ENCODE measurements around the gene NIPAL3.
"Not testable (repeated sequence)": the region's sequence is repeated elsewhere in the genome, so short reads cannot be mapped to it uniquely, and the experiment has no call there.

NIPAL3 gene

GRCh38 chr1:24486331-24487065 is 70.9 kb downstream of the NIPAL3 start:
- Histone ChIP-seq H3K27me3 (ENCODE audit: insufficient read depth, low read length, poor library complexity) (no peaks in the 10 kb centered on the region), H3K56ac (ENCODE audit: low read length) (no peak overlapping the region), H3K4me2 (ENCODE audit: low read length) (no peak overlapping the region), H3K27ac (ENCODE audit: low read depth, low read length) (no peak overlapping the region), H3K79me2 (ENCODE audit: control insufficient read depth, insufficient read depth, low read length) (no peaks in the 10 kb centered on the region), H4K8ac (ENCODE audit: low read depth, low read length) (no peak overlapping the region), H3K23ac (ENCODE audit: low read length) (no peak overlapping the region), H2AK5ac (ENCODE audit: low read length) (no peak overlapping the region), H3K18ac (ENCODE audit: low read length) (no peak overlapping the region), H2BK120ac (ENCODE audit: low read depth, low read length) (no peak overlapping the region), H2BK15ac (replicated peaks; ENCODE audit: low read depth) (no peak overlapping the region), H4K5ac (ENCODE audit: low read length) (no peak overlapping the region), H3K4ac (ENCODE audit: low read depth, low read length) (no peak overlapping the region), H3K79me1 (ENCODE audit: low read length) (no peaks in the 10 kb centered on the region), H3K36me3 (ENCODE audit: control insufficient read depth, insufficient read depth, low read length) (no peaks in the 10 kb centered on the region), H2BK5ac (ENCODE audit: low read length) (no peak overlapping the region), H3K4me3 (ENCODE audit: low read length) (no peak overlapping the region), H3K9ac (ENCODE audit: low read length) (no peak overlapping the region), H3K4me1 (ENCODE audit: control insufficient read depth, low read depth, low read length) (no peaks in the 10 kb centered on the region)
- no CpG with 5 or more reads among the region's 7 CpGs for WGBS (ENCODE audit: extremely low coverage, insufficient coverage, low lambda C conversion rate)
- DNase-seq: no peak

GRCh38 chr1:24487455-24487854 is 71.9 kb downstream of the NIPAL3 start:
- no CpG with 5 or more reads among the region's 9 CpGs for WGBS (ENCODE audit: extremely low coverage, insufficient coverage, low lambda C conversion rate)

GRCh38 chr1:24488159-24488558 is 72.6 kb downstream of the NIPAL3 start:
- not testable (repeated sequence) for H2AK5ac ChIP-seq (ENCODE audit: low read length); H3K56ac ChIP-seq (ENCODE audit: low read length); H3K36me3 ChIP-seq (ENCODE audit: control insufficient read depth, insufficient read depth, low read length); H3K27ac ChIP-seq (ENCODE audit: low read depth, low read length); H2BK15ac ChIP-seq (replicated peaks; ENCODE audit: low read depth); H3K4ac ChIP-seq (ENCODE audit: low read depth, low read length); H3K18ac ChIP-seq (ENCODE audit: low read length); H3K9ac ChIP-seq (ENCODE audit: low read length); H4K5ac ChIP-seq (ENCODE audit: low read length); H3K4me1 ChIP-seq (ENCODE audit: control insufficient read depth, low read depth, low read length); H3K4me3 ChIP-seq (ENCODE audit: low read length); H2BK5ac ChIP-seq (ENCODE audit: low read length); H4K8ac ChIP-seq (ENCODE audit: low read depth, low read length); H3K23ac ChIP-seq (ENCODE audit: low read length); H3K4me2 ChIP-seq (ENCODE audit: low read length); H3K27me3 ChIP-seq (ENCODE audit: insufficient read depth, low read length, poor library complexity); H3K79me1 ChIP-seq (ENCODE audit: low read length); H3K79me2 ChIP-seq (ENCODE audit: control insufficient read depth, insufficient read depth, low read length); H2BK120ac ChIP-seq (ENCODE audit: low read depth, low read length); DNase-seq
- no CpG with 5 or more reads among the region's 7 CpGs for WGBS (ENCODE audit: extremely low coverage, insufficient coverage, low lambda C conversion rate)

More at GRCh38 chr1:24487455-24487854, 71.9 kb downstream of the NIPAL3 start:
- Histone ChIP-seq H3K4me2 (ENCODE audit: low read length) (no peak overlapping the region), H3K27me3 (ENCODE audit: insufficient read depth, low read length, poor library complexity) (no peaks in the 10 kb centered on the region), H2BK120ac (ENCODE audit: low read depth, low read length) (no peak overlapping the region), H4K8ac (ENCODE audit: low read depth, low read length) (no peak overlapping the region), H3K56ac (ENCODE audit: low read length) (no peak overlapping the region), H3K4ac (ENCODE audit: low read depth, low read length) (no peak overlapping the region), H3K27ac (ENCODE audit: low read depth, low read length) (no peak overlapping the region), H3K79me1 (ENCODE audit: low read length) (no peaks in the 10 kb centered on the region), H2BK15ac (replicated peaks; ENCODE audit: low read depth) (no peak overlapping the region), H3K18ac (ENCODE audit: low read length) (no peak overlapping the region), H2BK5ac (ENCODE audit: low read length) (no peak overlapping the region), H3K79me2 (ENCODE audit: control insufficient read depth, insufficient read depth, low read length) (no peaks in the 10 kb centered on the region), H3K36me3 (ENCODE audit: control insufficient read depth, insufficient read depth, low read length) (no peaks in the 10 kb centered on the region), H3K4me1 (ENCODE audit: control insufficient read depth, low read depth, low read length) (no peaks in the 10 kb centered on the region), H3K9ac (ENCODE audit: low read length) (no peak overlapping the region), H4K5ac (ENCODE audit: low read length) (no peak overlapping the region), H2AK5ac (ENCODE audit: low read length) (no peak overlapping the region), H3K23ac (ENCODE audit: low read length) (no peak overlapping the region), H3K4me3 (ENCODE audit: low read length) (no peak overlapping the region)
- no peak for DNase-seq

GRCh38 chr1:24489674-24490073 is 74.1 kb downstream of the NIPAL3 start:
- Histone ChIP-seq H3K4me1 (ENCODE audit: control insufficient read depth, low read depth, low read length) (no peaks in the 10 kb centered on the region), H3K23ac (ENCODE audit: low read length) (no peak overlapping the region), H3K27me3 (ENCODE audit: insufficient read depth, low read length, poor library complexity) (no peaks in the 10 kb centered on the region), H3K4ac (ENCODE audit: low read depth, low read length) (no peak overlapping the region), H2AK5ac (ENCODE audit: low read length) (no peak overlapping the region), H3K9ac (ENCODE audit: low read length) (no peak overlapping the region), H4K8ac (ENCODE audit: low read depth, low read length) (no peak overlapping the region), H3K18ac (ENCODE audit: low read length) (no peak overlapping the region), H3K79me1 (ENCODE audit: low read length) (no peaks in the 10 kb centered on the region), H3K4me3 (ENCODE audit: low read length) (no peak overlapping the region), H3K4me2 (ENCODE audit: low read length) (no peak overlapping the region), H2BK5ac (ENCODE audit: low read length) (no peak overlapping the region), H2BK120ac (ENCODE audit: low read depth, low read length) (no peak overlapping the region), H4K5ac (ENCODE audit: low read length) (no peak overlapping the region), H2BK15ac (replicated peaks; ENCODE audit: low read depth) (no peak overlapping the region), H3K56ac (ENCODE audit: low read length) (no peak overlapping the region), H3K79me2 (ENCODE audit: control insufficient read depth, insufficient read depth, low read length) (no peaks in the 10 kb centered on the region), H3K36me3 (ENCODE audit: control insufficient read depth, insufficient read depth, low read length) (no peaks in the 10 kb centered on the region), H3K27ac (ENCODE audit: low read depth, low read length) (no peak overlapping the region)
- no peak for DNase-seq
- WGBS (ENCODE audit: extremely low coverage, insufficient coverage, low lambda C conversion rate): no CpG with 5 or more reads among the region's 13 CpGs

GRCh38 chr1:24490101-24490781 is 74.6 kb downstream of the NIPAL3 start:
- H2AK5ac ChIP-seq (ENCODE audit: low read length): no peak overlapping the region
- H3K23ac ChIP-seq (ENCODE audit: low read length): no peak overlapping the region
- no CpG with 5 or more reads among the region's 18 CpGs for WGBS (ENCODE audit: extremely low coverage, insufficient coverage, low lambda C conversion rate)
- no peaks in the 10 kb centered on the region for H3K36me3 ChIP-seq (ENCODE audit: control insufficient read depth, insufficient read depth, low read length)
- no peaks in the 10 kb centered on the region for H3K4me1 ChIP-seq (ENCODE audit: control insufficient read depth, low read depth, low read length)
- no peak overlapping the region for H3K9ac ChIP-seq (ENCODE audit: low read length)
- no peak overlapping the region for H4K5ac ChIP-seq (ENCODE audit: low read length)
- H3K79me2 ChIP-seq (ENCODE audit: control insufficient read depth, insufficient read depth, low read length): no peaks in the 10 kb centered on the region
- no peak overlapping the region for H2BK5ac ChIP-seq (ENCODE audit: low read length)
- H3K4me2 ChIP-seq (ENCODE audit: low read length): no peak overlapping the region
- no peaks in the 10 kb centered on the region for H3K27me3 ChIP-seq (ENCODE audit: insufficient read depth, low read length, poor library complexity)
- no peak overlapping the region for H3K4ac ChIP-seq (ENCODE audit: low read depth, low read length)
- H3K56ac ChIP-seq (ENCODE audit: low read length): no peak overlapping the region
- H3K27ac ChIP-seq (ENCODE audit: low read depth, low read length): no peak overlapping the region
- no peaks in the 10 kb centered on the region for H3K79me1 ChIP-seq (ENCODE audit: low read length)
- no peak overlapping the region for H2BK15ac ChIP-seq (replicated peaks; ENCODE audit: low read depth)
- no peak overlapping the region for H3K4me3 ChIP-seq (ENCODE audit: low read length)
- H3K18ac ChIP-seq (ENCODE audit: low read length): no peak overlapping the region
- DNase-seq: no peak
- H2BK120ac ChIP-seq (ENCODE audit: low read depth, low read length): no peak overlapping the region
- no peak overlapping the region for H4K8ac ChIP-seq (ENCODE audit: low read depth, low read length)
